WTC11 (cell line): ENCODE data around the gene ZNF827. TPM values are rescaled to one million over a fixed set of nuclear protein-coding genes. Genes with fewer than 3 reads are reported as not detected.

Source experiments
- ATAC-seq: fragments of 200-7000 bp; cut with Tn5 transposase; 2 replicates; pipeline ENCODE4 v1.10.0; 2021; ENCODE audit warnings: mild to moderate bottlenecking, moderate library complexity
- CTCF ChIA-PET: fragments of 300-600 bp; sonication (Branson Sonifier 250); formaldehyde crosslinking; loops from one replicate; lab custom pipeline; 2021; ENCODE audit warnings: antibody characterized with exemption; lab: Charles Lee
- POLR2A ChIA-PET: fragments of 350-600 bp; sonication (Branson Sonifier 250); formaldehyde crosslinking; loops from one replicate; lab custom pipeline; 2021; ENCODE audit warnings: antibody characterized with exemption; lab: Charles Lee
- DNase-seq: peaks from one replicate; pipeline ENCODE4 v3.0.0; 2021; ENCODE audit warnings: low spot score
- H3K27ac Mint-ChIP-seq: 2 replicates; pipeline ENCODE4 v1.8.0; 2021; ENCODE audit warnings: mixed read lengths
- H3K27me3 Mint-ChIP-seq: 2 replicates; pipeline ENCODE4 v1.8.0; 2021; ENCODE audit warnings: low read depth, mild to moderate bottlenecking, moderate library complexity, mixed read lengths
- H3K36me3 Mint-ChIP-seq: 2 replicates; pipeline ENCODE4 v1.8.0; 2021; ENCODE audit warnings: mixed read lengths
- H3K4me1 Mint-ChIP-seq: 2 replicates; pipeline ENCODE4 v1.8.0; 2022; ENCODE audit warnings: mixed read lengths
- H3K4me3 Mint-ChIP-seq: 2 replicates; pipeline ENCODE4 v1.8.0; 2021; ENCODE audit warnings: mild to moderate bottlenecking, moderate library complexity, mixed read lengths
- H3K9me3 Mint-ChIP-seq: 2 replicates; pipeline ENCODE4 v1.8.0; 2021; ENCODE audit warnings: mixed read lengths
- CBFB ChIP-seq: sonication (generic); formaldehyde crosslinking; IDR thresholded peaks from 2 replicates; pipeline ENCODE4 v1.8.1; 2022; ENCODE audit warnings: mild to moderate bottlenecking, low read depth, missing genetic modification reagents
- ELF4 ChIP-seq: sonication (generic); formaldehyde crosslinking; IDR thresholded peaks from 2 replicates; pipeline ENCODE4 v1.8.1; 2022; ENCODE audit warnings: low read depth, mild to moderate bottlenecking, moderate library complexity, missing genetic modification reagents
- ESRRA ChIP-seq: sonication (generic); formaldehyde crosslinking; IDR thresholded peaks from 2 replicates; pipeline ENCODE4 v1.8.1; 2022; ENCODE audit warnings: mild to moderate bottlenecking, missing genetic modification reagents, borderline replicate concordance
- HMGXB4 ChIP-seq: sonication (generic); formaldehyde crosslinking; IDR thresholded peaks from 2 replicates; pipeline ENCODE4 v1.8.1; 2023; ENCODE audit warnings: mild to moderate bottlenecking, moderate library complexity, missing genetic modification reagents
- JAZF1 ChIP-seq: fragments of 250-450 bp; sonication (Bioruptor Pico); IDR thresholded peaks from 2 replicates; pipeline ENCODE4 v1.9.0; 2021; ENCODE audit warnings: moderate library complexity, mild to moderate bottlenecking, inconsistent platforms
- JUN ChIP-seq: sonication (generic); formaldehyde crosslinking; IDR thresholded peaks from 2 replicates; pipeline ENCODE4 v1.8.0; 2023; ENCODE audit warnings: mild to moderate bottlenecking, missing genetic modification reagents
- MLX ChIP-seq: sonication (generic); formaldehyde crosslinking; IDR thresholded peaks from 2 replicates; pipeline ENCODE4 v1.8.1; 2023; ENCODE audit warnings: mild to moderate bottlenecking, missing genetic modification reagents, moderate library complexity
- MXD4 ChIP-seq: fragments of 250-450 bp; sonication (Bioruptor Pico); IDR thresholded peaks from 2 replicates; pipeline ENCODE4 v1.8.0; 2021; ENCODE audit warnings: mild to moderate bottlenecking, moderate library complexity, borderline replicate concordance
- NFYB ChIP-seq: sonication (generic); formaldehyde crosslinking; conservative IDR thresholded peaks from 2 replicates; pipeline ENCODE4 v1.8.0; 2022; ENCODE audit warnings: low read depth, missing genetic modification reagents
- NR1H2 ChIP-seq: sonication (generic); formaldehyde crosslinking; IDR thresholded peaks from 2 replicates; pipeline ENCODE4 v1.9.0; 2021; ENCODE audit warnings: mild to moderate bottlenecking, moderate library complexity, missing genetic modification reagents
- NR2C2 ChIP-seq: sonication (generic); formaldehyde crosslinking; IDR thresholded peaks from 2 replicates; pipeline ENCODE4 v1.8.0; 2022; ENCODE audit warnings: mild to moderate bottlenecking, missing genetic modification reagents
- NR3C1 ChIP-seq: sonication (generic); formaldehyde crosslinking; conservative IDR thresholded peaks from 2 replicates; pipeline ENCODE4 v1.8.1; 2023; ENCODE audit warnings: low read depth, mild to moderate bottlenecking, missing genetic modification reagents
- TP53 ChIP-seq: sonication (generic); formaldehyde crosslinking; IDR thresholded peaks from 2 replicates; pipeline ENCODE4 v1.8.1; 2023; ENCODE audit warnings: mild to moderate bottlenecking, missing genetic modification reagents
- ZBTB43 ChIP-seq: sonication (generic); formaldehyde crosslinking; IDR thresholded peaks from 2 replicates; pipeline ENCODE4 v1.8.1; 2023; ENCODE audit warnings: mild to moderate bottlenecking, missing genetic modification reagents
- ZMAT4 ChIP-seq: fragments of 250-450 bp; sonication (Bioruptor Pico); IDR thresholded peaks from 2 replicates; pipeline ENCODE4 v1.9.0; 2021; ENCODE audit warnings: mild to moderate bottlenecking
- ZNF121 ChIP-seq: sonication (generic); formaldehyde crosslinking; IDR thresholded peaks from 2 replicates; pipeline ENCODE4 v1.8.0; 2023; ENCODE audit warnings: missing genetic modification reagents
- ZNF281 ChIP-seq: sonication (generic); formaldehyde crosslinking; IDR thresholded peaks from 2 replicates; pipeline ENCODE4 v1.8.0; 2023; ENCODE audit warnings: mild to moderate bottlenecking, missing genetic modification reagents
- ZNF396 ChIP-seq: fragments of 250-450 bp; sonication (Bioruptor Pico); IDR thresholded peaks from 2 replicates; pipeline ENCODE4 v1.8.0; 2021; ENCODE audit warnings: mild to moderate bottlenecking, moderate library complexity, borderline replicate concordance
- ZNF423 ChIP-seq: fragments of 250-450 bp; sonication (Bioruptor Pico); IDR thresholded peaks from 2 replicates; pipeline ENCODE4 v2.1.2; 2022; ENCODE audit warnings: mild to moderate bottlenecking, moderate library complexity
- ZNF425 ChIP-seq: fragments of 250-450 bp; sonication (Bioruptor Pico); conservative IDR thresholded peaks from 2 replicates; pipeline ENCODE4 v1.9.0; 2021; ENCODE audit warnings: mild to moderate bottlenecking
- ZNF512 ChIP-seq: sonication (generic); formaldehyde crosslinking; IDR thresholded peaks from 2 replicates; pipeline ENCODE4 v1.8.1; 2022; ENCODE audit warnings: missing genetic modification reagents, borderline replicate concordance
- total RNA-seq: library from RNA; stranded (reverse); gene quantifications from 3 replicates; pipeline ENCODE4 v1.2.3, GENCODE V29; 2021

The ZNF827 gene
- total RNA-seq, 1 experiment from 2014 or later = 25.6 TPM

- no peak for TF ChIP-seq ZNF423
- no peak for TF ChIP-seq ZMAT4 (CRISPR knock-in tag)
- no peak for TF ChIP-seq MLX (CRISPR knock-in tag)
- no peak for TF ChIP-seq HMGXB4
- TF ChIP-seq NFYB (CRISPR knock-in tag) = no peak
- no peak for TF ChIP-seq TP53 (CRISPR knock-in tag)
- no peak for TF ChIP-seq ZNF512 (CRISPR knock-in tag)
- no peak for TF ChIP-seq NR2C2
- no peak for TF ChIP-seq ZNF121 (CRISPR knock-in tag)
- TF ChIP-seq, all 79 proteins: peak for 0
- ChIA-PET CTCF (no interaction called here), POLR2A (no interaction called here)
- H3K27me3 Mint-ChIP-seq = no peaks in the 10 kb centered on the region
- H3K9me3 Mint-ChIP-seq = peaks cover 22% of the 10 kb centered on the region
- H3K36me3 Mint-ChIP-seq = peaks cover 35% of the 10 kb centered on the region
- no peak overlapping the region for H3K27ac Mint-ChIP-seq
- H3K4me1 Mint-ChIP-seq = peaks cover 11% of the 10 kb centered on the region
- no peak for ATAC-seq
- H3K4me3 Mint-ChIP-seq = no peak overlapping the region
- no peak for DNase-seq
These were observed 151.8 kb downstream of the ZNF827 start for GRCh38 chr4:145786830-145787229.

GRCh38 chr4:145786261-145786660 lies 152.4 kb downstream of the ZNF827 start:
- TF ChIP-seq ZNF425 (CRISPR knock-in tag) = no peak
- DNase-seq (no peak), ATAC-seq (no peak)
- Mint-ChIP-seq H3K9me3 (peaks cover 22% of the 10 kb centered on the region), H3K27me3 (no peaks in the 10 kb centered on the region), H3K4me1 (peaks cover 16% of the 10 kb centered on the region), H3K36me3 (peaks cover 39% of the 10 kb centered on the region), H3K27ac (no peak overlapping the region; the same call in 1 of the 2 replicates), H3K4me3 (no peak overlapping the region)
- ChIA-PET POLR2A (no interaction called here), CTCF (no interaction called here)

- Mint-ChIP-seq H3K4me1 (peaks cover 21% of the 10 kb centered on the region), H3K9me3 (peaks cover 18% of the 10 kb centered on the region), H3K27ac (no peak overlapping the region), H3K27me3 (no peaks in the 10 kb centered on the region), H3K36me3 (peaks cover 40% of the 10 kb centered on the region), H3K4me3 (no peak overlapping the region)
- no peak for DNase-seq
- CTCF ChIA-PET = no interaction called here
- POLR2A ChIA-PET = no interaction called here
- ATAC-seq = no peak
- TF ChIP-seq ELF4 (CRISPR knock-in tag) (no peak), ESRRA (CRISPR knock-in tag) (no peak), JUN (CRISPR knock-in tag) (no peak), NR3C1 (CRISPR knock-in tag) (no peak), NFYB (CRISPR knock-in tag) (no peak), JAZF1 (CRISPR knock-in tag) (no peak), ZNF396 (CRISPR knock-in tag) (no peak), ZBTB43 (no peak), CBFB (CRISPR knock-in tag) (no peak), MXD4 (CRISPR knock-in tag) (no peak), NR1H2 (CRISPR knock-in tag) (no peak), ZNF281 (CRISPR knock-in tag) (no peak)
These were observed 153.1 kb downstream of the ZNF827 start for GRCh38 chr4:145785391-145786008.
